C4-2B (cell line): ENCODE measurements around the gene DESI1.

Experiments used
- ZFX ChIP-seq: fragments of 450-650 bp; IDR thresholded peaks from 2 replicates; pipeline ENCODE4 v1.6.1; 2017
- TF ChIP-seq, protein P1 (sequence below): fragments of 450-650 bp; conservative IDR thresholded peaks from 2 replicates; pipeline ENCODE4 v1.5.1; 2017; ENCODE audit warnings: mild to moderate bottlenecking

GRCh38 chr22:41570221-41570620 lies 50.6 kb downstream of the DESI1 start:
- TF ChIP-seq, protein P1, sequence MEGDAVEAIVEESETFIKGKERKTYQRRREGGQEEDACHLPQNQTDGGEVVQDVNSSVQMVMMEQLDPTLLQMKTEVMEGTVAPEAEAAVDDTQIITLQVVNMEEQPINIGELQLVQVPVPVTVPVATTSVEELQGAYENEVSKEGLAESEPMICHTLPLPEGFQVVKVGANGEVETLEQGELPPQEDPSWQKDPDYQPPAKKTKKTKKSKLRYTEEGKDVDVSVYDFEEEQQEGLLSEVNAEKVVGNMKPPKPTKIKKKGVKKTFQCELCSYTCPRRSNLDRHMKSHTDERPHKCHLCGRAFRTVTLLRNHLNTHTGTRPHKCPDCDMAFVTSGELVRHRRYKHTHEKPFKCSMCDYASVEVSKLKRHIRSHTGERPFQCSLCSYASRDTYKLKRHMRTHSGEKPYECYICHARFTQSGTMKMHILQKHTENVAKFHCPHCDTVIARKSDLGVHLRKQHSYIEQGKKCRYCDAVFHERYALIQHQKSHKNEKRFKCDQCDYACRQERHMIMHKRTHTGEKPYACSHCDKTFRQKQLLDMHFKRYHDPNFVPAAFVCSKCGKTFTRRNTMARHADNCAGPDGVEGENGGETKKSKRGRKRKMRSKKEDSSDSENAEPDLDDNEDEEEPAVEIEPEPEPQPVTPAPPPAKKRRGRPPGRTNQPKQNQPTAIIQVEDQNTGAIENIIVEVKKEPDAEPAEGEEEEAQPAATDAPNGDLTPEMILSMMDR, result no peak
- no peak for TF ChIP-seq ZFX
